Stimulated activated CD4-positive, alpha-beta T cell treated with anti-CD3 and anti-CD28 coated beads, Interleukin-2, amount 100 ng/mL, for 48 hours (primary cell): Measurements from ENCODE around the gene NAALADL1.
"Not testable (repeated sequence)": the region's sequence is repeated elsewhere in the genome, so short reads cannot be mapped to it uniquely, and the experiment has no call there.

Experiments used
- DNase-seq, 2 donors: peaks; one replicate each; pipeline ENCODE4 v3.0.0-alpha.2; 2020

NAALADL1 gene

GRCh38 chr11:65045728-65046127, 12.6 kb downstream of the NAALADL1 start:
- DNase-seq, result no peak

- no peak for DNase-seq
Observed at GRCh38 chr11:65045061-65045460, 13.3 kb downstream of the NAALADL1 start.

GRCh38 chr11:65043881-65044501, 14.4 kb downstream of the NAALADL1 start:
- no peak for DNase-seq

- no peak for DNase-seq
Observed at GRCh38 chr11:65042891-65043290, 15.5 kb downstream of the NAALADL1 start.

- peak; percentile 79 to 82 for DNase-seq
Observed at GRCh38 chr11:65040847-65041622, 17.3 kb downstream of the NAALADL1 start, which contains the start of gene SAC3D1. SAC3D1 (plus strand) TSS chr11:65041210; CDS start chr11:65041293, 83 bp downstream.

- no peak for DNase-seq
Observed at GRCh38 chr11:65040520-65040846, 17.9 kb downstream of the NAALADL1 start.

- no peak for DNase-seq
Observed at GRCh38 chr11:65036931-65037330, 21.4 kb downstream of the NAALADL1 start.

GRCh38 chr11:65035579-65035978, 22.8 kb downstream of the NAALADL1 start:
- no peak for DNase-seq

GRCh38 chr11:65034423-65034822, 23.9 kb downstream of the NAALADL1 start:
- DNase-seq, result no peak

GRCh38 chr11:65032216-65032615, 26.1 kb downstream of the NAALADL1 start:
- no peak for DNase-seq

- peak; percentile 85 to 87 for DNase-seq
Observed at GRCh38 chr11:65027213-65028067, 30.9 kb downstream of the NAALADL1 start, which contains the start of gene SNX15. SNX15 (plus strand) TSS chr11:65027439; CDS start chr11:65027538, 99 bp downstream.

- DNase-seq, result no peak
Observed at GRCh38 chr11:65026810-65027209, 31.5 kb downstream of the NAALADL1 start.

- not testable (repeated sequence) for DNase-seq
Observed at GRCh38 chr11:65023502-65023901, 34.9 kb downstream of the NAALADL1 start.

GRCh38 chr11:65021509-65021908, 36.8 kb downstream of the NAALADL1 start:
- DNase-seq, result no peak

GRCh38 chr11:65021003-65021402, 37.4 kb downstream of the NAALADL1 start:
- no peak for DNase-seq

GRCh38 chr11:65019824-65020223, 38.5 kb downstream of the NAALADL1 start:
- no peak for DNase-seq

- no peak for DNase-seq
Observed at GRCh38 chr11:65017937-65018336, 40.4 kb downstream of the NAALADL1 start.

GRCh38 chr11:65016705-65017104, 41.6 kb downstream of the NAALADL1 start:
- DNase-seq, result no peak

- DNase-seq, result no peak
Observed at GRCh38 chr11:65014726-65015227, 43.6 kb downstream of the NAALADL1 start.

GRCh38 chr11:65013888-65014725, 44.2 kb downstream of the NAALADL1 start, which contains the start of gene ARL2:
ARL2 (plus strand) TSS chr11:65014160; CDS start chr11:65014208, 48 bp downstream.
- peak; percentile 76 to 77 for DNase-seq

- DNase-seq, result peak; percentile 91
Observed at GRCh38 chr11:65013130-65013887, 45.0 kb downstream of the NAALADL1 start.
